ENCODE results near the gene HNRNPH2.

Gene HNRNPH2

GRCh38 chrX:101419489-101419888 lies 11.5 kb downstream of the HNRNPH2 start:
- no peaks in the 10 kb centered on the region for H3K27me3 Mint-ChIP-seq (ENCODE audit: low read depth)
- peaks cover 34% of the 10 kb centered on the region for H3K4me1 Mint-ChIP-seq
- H3K9me3 Mint-ChIP-seq, result no peaks in the 10 kb centered on the region
- peak overlapping the region; percentile 89 to 96 (median 94) for H3K4me3 Mint-ChIP-seq
- TF ChIP-seq, protein P1, sequence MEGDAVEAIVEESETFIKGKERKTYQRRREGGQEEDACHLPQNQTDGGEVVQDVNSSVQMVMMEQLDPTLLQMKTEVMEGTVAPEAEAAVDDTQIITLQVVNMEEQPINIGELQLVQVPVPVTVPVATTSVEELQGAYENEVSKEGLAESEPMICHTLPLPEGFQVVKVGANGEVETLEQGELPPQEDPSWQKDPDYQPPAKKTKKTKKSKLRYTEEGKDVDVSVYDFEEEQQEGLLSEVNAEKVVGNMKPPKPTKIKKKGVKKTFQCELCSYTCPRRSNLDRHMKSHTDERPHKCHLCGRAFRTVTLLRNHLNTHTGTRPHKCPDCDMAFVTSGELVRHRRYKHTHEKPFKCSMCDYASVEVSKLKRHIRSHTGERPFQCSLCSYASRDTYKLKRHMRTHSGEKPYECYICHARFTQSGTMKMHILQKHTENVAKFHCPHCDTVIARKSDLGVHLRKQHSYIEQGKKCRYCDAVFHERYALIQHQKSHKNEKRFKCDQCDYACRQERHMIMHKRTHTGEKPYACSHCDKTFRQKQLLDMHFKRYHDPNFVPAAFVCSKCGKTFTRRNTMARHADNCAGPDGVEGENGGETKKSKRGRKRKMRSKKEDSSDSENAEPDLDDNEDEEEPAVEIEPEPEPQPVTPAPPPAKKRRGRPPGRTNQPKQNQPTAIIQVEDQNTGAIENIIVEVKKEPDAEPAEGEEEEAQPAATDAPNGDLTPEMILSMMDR (IDR thresholded peaks at IDR 0.05; ENCODE audit: unreplicated experiment in 3 of 3), result no peak
- peaks cover 21% of the 10 kb centered on the region for H3K36me3 Mint-ChIP-seq (ENCODE audit: low read depth)
- H3K27ac Mint-ChIP-seq, result peak overlapping the region; percentile 42 to 99 (median 96)

GRCh38 chrX:101427954-101428353 lies 19.9 kb downstream of the HNRNPH2 start:
- Mint-ChIP-seq H3K4me1 (no peaks in the 10 kb centered on the region), H3K27ac (no peak overlapping the region), H3K36me3 (ENCODE audit: low read depth) (peaks cover 68% of the 10 kb centered on the region), H3K27me3 (ENCODE audit: low read depth) (no peaks in the 10 kb centered on the region), H3K4me3 (no peak overlapping the region), H3K9me3 (peaks cover 24% of the 10 kb centered on the region)
- TF ChIP-seq, protein P1 (IDR thresholded peaks at IDR 0.05; ENCODE audit: unreplicated experiment in 3 of 3), result no peak

- TF ChIP-seq, protein P1 (IDR thresholded peaks at IDR 0.05; ENCODE audit: unreplicated experiment in 3 of 3), result no peak
- H3K27me3 Mint-ChIP-seq (ENCODE audit: low read depth), result no peaks in the 10 kb centered on the region
- H3K4me3 Mint-ChIP-seq, result no peak overlapping the region
- H3K4me1 Mint-ChIP-seq, result no peaks in the 10 kb centered on the region
- H3K36me3 Mint-ChIP-seq (ENCODE audit: low read depth), result peaks cover 65% of the 10 kb centered on the region
- H3K9me3 Mint-ChIP-seq, result peaks cover 23% of the 10 kb centered on the region
- H3K27ac Mint-ChIP-seq, result no peak overlapping the region
Observed at GRCh38 chrX:101429934-101430333, 21.9 kb downstream of the HNRNPH2 start.

DNA sequence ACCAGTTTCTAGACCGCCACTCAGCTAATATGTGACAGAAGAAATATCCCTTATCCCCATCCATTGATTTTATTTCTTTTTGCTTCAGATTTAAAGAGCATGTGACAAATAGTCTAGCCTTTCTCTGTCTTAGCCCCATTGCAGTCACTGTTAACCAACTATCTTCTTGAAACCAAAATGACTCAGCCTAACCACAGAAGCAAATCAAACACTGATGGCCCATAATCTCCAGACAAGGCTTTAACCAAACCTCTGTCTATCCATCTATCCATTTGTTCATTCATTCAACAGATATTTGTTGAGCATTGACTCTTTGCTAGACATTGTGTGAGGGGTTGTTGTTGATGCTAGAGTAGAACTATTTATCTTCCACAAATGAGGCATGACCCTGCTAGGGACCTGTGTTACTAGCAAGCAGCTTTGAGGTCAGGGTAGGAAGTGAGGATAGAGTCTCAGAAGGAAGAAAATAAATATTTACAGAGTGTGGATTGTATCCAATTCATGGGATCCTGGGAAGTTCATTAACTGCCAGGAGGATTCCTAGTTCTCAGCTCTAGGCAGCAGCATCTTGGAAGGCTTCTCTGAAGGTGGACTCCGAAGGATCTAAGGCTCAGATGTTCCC lies 22.5 kb downstream of the HNRNPH2 start:
- H3K27ac Mint-ChIP-seq, result no peak overlapping the region
- peaks cover 21% of the 10 kb centered on the region for H3K9me3 Mint-ChIP-seq
- TF ChIP-seq, protein P1 (IDR thresholded peaks at IDR 0.05; ENCODE audit: unreplicated experiment in 3 of 3), result no peak
- H3K36me3 Mint-ChIP-seq (ENCODE audit: low read depth), result peaks cover 63% of the 10 kb centered on the region
- no peaks in the 10 kb centered on the region for H3K4me1 Mint-ChIP-seq
- no peaks in the 10 kb centered on the region for H3K27me3 Mint-ChIP-seq (ENCODE audit: low read depth)
- no peak overlapping the region for H3K4me3 Mint-ChIP-seq

DNA sequence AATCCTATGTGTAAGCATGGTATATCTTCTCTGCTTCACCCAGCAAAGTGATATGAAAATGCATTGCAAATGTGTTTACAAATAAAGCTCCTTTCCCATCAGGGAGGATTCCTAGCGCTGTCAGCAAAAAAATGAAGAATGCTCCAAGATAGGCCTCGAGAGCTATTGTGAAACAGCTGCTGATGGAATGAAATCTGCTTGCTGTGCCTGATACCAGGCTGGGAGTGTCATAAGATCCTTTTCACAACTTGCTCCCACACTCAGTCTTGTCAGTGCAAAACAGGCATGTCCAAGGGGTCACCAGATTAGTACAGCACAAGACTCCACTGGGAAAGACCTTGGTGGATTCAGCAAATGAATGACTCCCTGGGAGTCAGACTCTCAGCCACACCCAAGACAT lies 34.1 kb downstream of the HNRNPH2 start:
- Mint-ChIP-seq H3K27me3 (ENCODE audit: low read depth) (no peaks in the 10 kb centered on the region), H3K4me3 (no peak overlapping the region), H3K4me1 (no peaks in the 10 kb centered on the region), H3K36me3 (ENCODE audit: low read depth) (peaks cover 79% of the 10 kb centered on the region), H3K9me3 (peaks cover 35% of the 10 kb centered on the region), H3K27ac (no peak overlapping the region)
- TF ChIP-seq, protein P1 (IDR thresholded peaks at IDR 0.05; ENCODE audit: unreplicated experiment in 3 of 3), result no peak

DNA sequence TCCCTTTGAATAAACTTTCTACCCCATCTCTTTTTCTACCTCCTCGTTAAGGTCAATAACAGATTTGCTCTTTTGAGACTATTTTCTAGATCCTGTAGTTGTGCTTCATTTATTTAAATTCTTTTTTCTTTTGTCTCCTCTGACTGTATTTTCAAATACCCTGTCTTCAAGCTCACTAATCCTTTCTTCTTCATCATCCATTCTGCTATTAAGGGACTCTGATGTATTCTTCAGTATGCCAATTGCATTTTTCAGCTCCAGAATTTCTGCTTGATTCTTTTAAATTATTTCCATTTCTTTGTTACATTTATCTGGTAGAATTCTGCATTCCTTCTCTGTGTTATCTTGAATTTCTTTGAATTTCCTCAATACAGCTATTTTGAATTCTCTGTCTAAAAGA lies 41.3 kb downstream of the HNRNPH2 start:
- no peaks in the 10 kb centered on the region for H3K27me3 Mint-ChIP-seq (ENCODE audit: low read depth)
- H3K4me3 Mint-ChIP-seq, result no peak overlapping the region
- no peaks in the 10 kb centered on the region for H3K4me1 Mint-ChIP-seq
- peaks cover 25% of the 10 kb centered on the region for H3K9me3 Mint-ChIP-seq
- TF ChIP-seq, protein P1 (IDR thresholded peaks at IDR 0.05; ENCODE audit: unreplicated experiment in 3 of 3), result no peak
- H3K36me3 Mint-ChIP-seq (ENCODE audit: low read depth), result peaks cover 67% of the 10 kb centered on the region
- H3K27ac Mint-ChIP-seq, result no peak overlapping the region

All from nephron (organoid).